GM18505 (cell line): ENCODE results near the gene MPRIP.

Experiments
- ATAC-seq: cut with Tn5 transposase; IDR thresholded peaks from one replicate; pipeline ENCODE4 v1.9.1; 2021; ENCODE audit not compliant: unreplicated experiment
- POLR2A ChIP-seq: IDR thresholded peaks from 4 replicates; pipeline ENCODE4 v1.6.1; 2011; ENCODE audit warnings: borderline replicate concordance; ENCODE audit not compliant: insufficient read depth, insufficient read length; ENCODE audit errors: extremely low read depth

MPRIP gene

DNA sequence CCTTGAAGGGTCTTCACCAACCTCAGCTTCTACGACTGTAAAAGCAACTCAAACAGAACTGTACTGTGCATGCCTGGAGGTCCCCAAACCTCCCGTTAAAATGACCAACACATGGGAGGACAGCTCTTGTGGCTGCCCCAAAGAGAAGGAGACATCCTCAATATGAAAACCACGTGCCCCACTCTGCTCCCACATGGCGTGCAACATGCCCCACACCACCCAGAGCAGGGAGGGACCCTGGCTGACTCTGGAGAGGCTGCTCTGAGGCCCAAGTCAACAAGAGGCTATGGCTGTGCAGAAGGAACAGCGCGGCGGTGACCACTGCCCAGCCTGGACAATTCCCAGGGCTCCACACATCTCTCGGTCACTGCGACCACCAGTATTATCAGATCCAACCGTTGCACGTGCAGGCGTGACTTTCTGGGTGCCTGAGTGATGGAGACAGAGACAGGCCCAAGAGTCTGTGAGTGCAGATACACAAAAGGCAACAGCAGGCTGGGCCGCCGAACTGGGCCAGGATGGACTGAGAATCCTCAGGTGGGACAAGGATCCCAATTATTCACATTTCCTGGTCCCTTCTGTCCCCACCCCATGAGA, 162.5 kb downstream of the MPRIP start:
- ATAC-seq, result no peak
- TF ChIP-seq POLR2A, result no peak

DNA sequence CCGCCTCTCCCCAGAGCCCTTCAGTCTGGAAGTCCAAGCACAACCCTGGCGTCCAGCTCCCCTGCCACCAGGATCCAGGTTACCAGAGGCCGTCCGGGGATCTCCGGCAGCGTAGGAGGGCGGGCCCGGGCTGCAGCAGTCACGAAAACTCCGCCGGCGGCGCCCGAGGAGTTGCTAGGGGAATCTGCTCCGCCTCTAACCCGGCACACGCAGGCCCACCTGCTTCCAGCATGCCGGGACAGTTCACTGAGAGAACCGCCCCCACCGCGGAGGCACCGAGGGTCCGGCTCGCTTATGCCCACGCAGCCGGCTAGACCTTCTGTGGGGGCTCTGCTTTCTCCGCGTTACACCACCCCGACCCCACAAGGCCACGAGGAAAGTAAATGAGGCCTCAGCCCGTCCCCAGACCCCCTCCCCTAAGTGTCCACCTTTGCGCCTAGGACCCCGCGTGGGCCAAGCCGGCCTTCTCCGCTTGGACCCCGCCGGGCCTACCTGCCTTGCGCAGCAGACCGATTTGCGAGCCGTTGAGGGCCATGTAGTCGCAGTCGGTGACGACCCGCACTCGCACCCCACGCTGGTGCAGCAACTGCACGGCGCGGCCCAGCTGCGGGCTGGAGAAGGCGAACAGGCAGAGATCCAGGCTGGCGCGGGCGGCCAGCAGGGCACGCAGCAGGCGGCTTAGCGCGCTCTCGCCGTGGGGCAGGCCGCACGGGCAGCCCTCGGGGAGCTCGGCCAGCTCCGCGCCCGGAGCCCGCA, 163.3 kb downstream of the MPRIP start:
- peak; percentile 23 for TF ChIP-seq POLR2A
- ATAC-seq, result peak; percentile 31

DNA sequence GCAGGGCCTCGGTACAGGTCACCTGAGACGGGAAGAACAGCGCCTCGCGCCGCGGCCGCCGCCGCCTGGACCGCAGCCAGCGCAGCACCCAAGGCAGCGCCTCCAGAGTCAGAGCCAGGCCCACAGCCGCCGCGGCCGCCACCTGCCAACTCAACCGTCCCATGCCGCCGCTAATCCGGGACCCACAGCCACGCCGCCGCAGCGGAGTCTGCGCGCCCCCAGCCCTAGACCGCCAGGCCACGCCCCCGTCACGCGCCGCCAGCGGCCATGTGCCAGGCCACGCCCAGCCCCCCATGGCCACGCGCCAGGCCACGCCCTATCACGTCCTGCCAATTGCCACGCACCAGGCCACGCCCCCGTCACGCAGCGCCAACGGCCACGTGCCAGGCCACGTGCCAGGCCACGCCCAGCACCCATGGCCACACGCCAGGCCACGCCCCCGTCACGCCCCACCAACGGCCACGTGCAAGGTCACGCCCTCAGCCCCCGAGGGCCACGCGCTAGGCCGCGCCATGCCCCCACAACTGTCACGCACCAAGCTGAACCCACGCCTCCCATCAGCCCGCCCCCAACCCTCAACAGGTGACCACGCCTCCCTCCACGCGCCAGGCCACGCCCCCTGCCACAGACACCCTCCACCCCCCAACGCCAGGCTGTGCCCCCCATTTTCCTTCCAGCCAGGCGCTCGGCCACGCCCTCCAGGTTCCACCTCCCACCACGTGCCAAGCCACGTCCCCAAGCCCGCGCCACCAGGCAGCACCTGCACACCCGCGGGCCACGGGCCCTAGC, 164.1 kb downstream of the MPRIP start, which contains the start of gene PLD6:
PLD6 (minus strand) TSS at position 210 of the 789 bp plus-strand sequence; CDS start at position 163, 47 bp downstream.
- TF ChIP-seq POLR2A, result peak; percentile 71
- peak; percentile 71 for ATAC-seq

DNA sequence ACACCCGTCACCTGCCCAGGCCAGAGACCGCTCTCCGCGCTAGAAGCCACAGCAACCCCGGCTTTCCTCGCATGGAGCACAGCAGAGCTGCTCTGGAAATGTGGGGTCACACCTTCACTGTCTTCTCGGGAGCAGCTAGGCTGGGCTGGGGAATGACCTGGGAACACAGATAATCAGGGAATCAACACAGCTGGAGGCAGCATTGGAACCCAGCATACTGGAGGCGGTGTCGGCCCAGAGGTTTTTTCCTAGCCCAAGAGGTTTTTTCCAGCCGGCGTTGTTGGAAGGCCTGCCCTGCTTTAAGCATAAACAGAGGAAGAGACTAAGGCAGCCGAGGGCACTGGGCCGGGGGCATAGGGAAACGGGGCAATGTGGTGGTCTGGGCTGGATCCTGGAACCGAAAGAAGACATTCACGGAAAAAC, 164.7 kb downstream of the MPRIP start:
- ATAC-seq, result no peak
- TF ChIP-seq POLR2A, result no peak

DNA sequence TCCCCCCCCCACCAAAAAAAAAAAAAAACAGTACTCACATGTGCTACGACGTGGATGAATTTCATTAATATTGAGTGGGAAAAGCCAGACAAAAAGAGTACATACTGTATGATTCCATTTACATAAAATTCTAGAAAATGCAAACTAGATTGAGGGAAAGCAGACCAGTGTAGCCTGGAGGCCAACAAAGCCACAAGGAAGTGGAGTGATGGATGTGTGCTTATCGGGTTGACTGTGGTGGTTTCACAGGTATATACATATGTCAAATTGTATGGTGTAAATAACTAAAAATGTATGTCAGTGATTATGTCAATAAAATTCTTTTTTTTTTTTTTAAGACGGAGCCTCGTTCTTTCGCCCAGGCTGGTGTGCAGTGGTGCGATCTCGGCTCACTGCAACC, 165.7 kb downstream of the MPRIP start:
- no peak for ATAC-seq
- no peak for TF ChIP-seq POLR2A

DNA sequence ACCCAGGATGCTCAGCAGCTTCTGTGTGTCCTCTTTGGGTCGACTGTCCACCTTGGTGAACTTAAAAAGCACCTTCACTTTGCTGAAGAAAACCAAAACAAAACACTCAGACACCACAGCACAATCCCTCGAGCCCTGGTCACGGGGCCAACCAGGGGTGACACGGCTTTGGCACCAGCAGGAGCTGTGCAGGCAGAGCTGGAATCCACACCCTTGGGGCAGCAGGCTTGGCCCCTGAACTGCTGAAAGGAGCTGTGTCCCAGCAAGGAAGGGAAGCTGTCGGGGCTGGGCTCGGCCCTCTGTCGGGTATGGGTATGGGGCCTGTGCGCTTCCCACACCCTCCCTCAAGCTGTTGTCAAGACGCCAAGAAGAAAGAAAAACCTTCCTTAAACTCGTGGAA, 171.5 kb downstream of the MPRIP start:
- no peak for ATAC-seq
- no peak for TF ChIP-seq POLR2A

DNA sequence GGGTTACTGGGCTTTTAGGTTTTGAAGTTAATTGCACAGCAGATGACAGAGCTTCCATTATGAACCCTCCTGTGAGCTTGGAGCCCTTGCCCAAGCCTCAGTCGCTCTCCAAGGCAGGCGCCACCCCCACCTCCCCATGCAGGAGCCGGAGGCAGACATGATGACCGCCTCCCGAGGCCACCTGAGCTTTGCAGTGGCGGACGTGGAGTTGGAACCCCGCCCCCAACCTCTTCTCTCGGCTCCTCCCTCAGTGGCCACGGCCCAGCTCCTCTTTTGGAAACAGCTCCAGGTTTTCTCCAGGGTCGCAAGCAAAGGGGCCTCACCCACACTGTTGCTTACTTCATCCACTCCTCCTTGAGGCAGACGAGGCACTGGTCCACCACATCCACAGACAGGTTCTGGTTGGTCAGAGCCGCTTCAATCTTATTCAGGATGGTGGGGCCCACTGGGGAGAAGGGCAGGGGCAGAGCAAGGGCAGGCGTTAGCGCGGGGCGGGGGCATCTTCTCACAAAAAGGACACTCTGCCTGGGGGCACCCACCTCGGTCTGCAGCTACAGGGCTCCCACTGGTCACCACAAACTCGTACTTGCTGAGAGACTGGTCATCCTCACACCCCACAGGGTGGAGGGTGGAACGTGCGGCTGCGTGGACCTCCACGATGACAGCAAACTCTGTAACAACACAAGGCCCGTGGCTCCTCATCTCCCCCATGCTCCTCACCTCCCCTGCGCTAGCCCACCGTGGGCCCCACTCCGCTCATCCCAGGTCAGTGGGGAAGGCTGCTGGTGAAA, 172.6 kb downstream of the MPRIP start:
- TF ChIP-seq POLR2A, result no peak
- ATAC-seq, result no peak

DNA sequence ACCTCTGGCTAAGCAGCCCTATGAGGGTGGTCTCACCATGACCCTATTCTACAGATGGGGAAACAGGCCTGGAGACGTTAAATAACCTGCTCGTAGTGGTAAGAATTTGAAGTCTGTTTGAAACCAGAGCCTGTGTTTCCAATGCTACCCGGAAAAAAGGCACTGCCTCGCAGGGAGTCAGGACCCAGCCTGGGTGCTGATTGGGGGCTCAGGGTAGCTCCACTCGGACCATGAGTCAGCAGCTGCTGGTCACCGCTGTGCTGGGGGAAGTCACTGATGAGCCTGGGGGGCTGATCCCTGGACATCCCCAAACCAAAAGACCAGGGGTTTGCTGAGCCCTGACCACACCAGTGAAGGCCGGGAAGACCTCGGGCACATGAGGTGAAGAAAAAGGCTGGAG, 173.3 kb downstream of the MPRIP start:
- no peak for ATAC-seq
- TF ChIP-seq POLR2A, result no peak

DNA sequence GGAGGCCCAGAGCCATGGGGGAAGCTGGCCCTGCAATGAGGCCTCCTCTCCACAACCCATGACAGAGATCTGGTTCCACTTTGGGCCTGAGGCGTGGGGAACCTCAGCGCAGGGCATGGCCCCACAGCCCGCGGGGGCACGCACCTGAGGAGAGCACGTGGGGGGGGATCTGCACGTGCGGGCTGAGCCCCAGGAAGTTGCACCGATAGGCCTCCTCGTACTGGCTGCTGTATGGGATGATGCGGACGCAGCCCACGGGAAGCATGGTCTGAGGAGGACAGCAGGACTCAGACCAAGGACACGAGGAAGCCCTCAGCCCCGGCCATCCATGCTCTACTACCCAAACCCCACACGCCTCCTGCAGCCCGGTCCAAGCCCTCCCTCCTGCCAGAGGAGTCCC, 174.0 kb downstream of the MPRIP start:
- TF ChIP-seq POLR2A, result no peak
- ATAC-seq, result no peak

DNA sequence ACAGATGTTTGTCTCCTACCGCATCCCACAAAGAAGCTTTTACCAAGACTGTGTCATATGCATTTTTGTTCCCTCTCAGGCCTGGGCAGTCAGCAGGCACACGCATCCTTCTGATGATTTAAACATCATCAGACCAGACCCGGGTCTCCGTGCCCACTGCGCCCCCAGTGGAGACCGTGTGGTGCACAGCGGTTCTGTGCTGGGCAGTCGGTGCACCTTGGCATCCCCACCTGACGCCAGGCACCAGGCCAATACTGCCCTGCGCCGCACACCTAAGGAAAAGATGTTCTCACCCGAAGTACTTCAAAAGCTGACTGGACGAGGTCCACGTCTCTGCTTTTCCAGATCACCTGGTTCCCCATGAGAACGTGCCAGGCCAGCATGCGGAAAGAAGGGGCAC, 174.5 kb downstream of the MPRIP start:
- no peak for TF ChIP-seq POLR2A
- ATAC-seq, result no peak

DNA sequence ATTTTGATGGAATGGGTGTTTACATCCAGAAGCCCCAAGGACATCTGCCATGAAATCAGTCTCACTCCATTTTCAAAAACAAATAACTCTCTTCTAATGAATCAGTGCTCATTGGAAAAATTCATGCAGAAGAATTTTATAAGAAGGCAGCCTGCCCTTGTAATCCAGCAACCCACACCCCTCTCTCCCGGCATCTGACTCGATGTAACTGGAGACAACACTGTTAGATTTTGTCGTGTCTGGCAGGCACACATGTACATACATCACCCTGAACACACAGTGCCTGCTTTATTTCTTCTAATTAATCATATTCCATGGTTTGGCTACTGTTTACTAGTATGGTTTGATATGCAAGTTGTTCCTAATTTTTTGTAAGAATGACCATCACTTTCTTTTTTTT, 175.7 kb downstream of the MPRIP start:
- no peak for TF ChIP-seq POLR2A

DNA sequence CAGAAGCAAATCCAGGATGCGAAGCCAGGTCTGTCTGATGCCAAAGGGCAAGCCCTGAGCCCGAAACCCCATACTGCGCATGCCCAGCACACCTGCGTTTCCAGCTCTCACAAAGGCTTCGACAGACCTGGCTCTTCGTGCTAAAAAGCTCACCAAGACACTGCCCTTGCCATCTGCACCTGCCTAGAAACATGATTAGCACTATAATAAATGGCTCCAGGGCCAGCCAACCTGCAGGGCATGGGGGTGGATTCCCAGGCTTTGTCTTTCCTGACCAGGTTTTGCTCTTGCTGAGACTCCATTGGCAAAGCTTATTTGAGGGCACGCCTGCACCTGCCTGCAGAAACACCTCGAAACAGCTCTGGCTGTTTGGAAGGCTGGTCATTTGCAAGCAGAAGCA, 178.3 kb downstream of the MPRIP start:
- ATAC-seq, result no peak
- TF ChIP-seq POLR2A, result no peak

More for the DNA sequence above, 175.7 kb downstream of the MPRIP start:
- ATAC-seq, result no peak

DNA sequence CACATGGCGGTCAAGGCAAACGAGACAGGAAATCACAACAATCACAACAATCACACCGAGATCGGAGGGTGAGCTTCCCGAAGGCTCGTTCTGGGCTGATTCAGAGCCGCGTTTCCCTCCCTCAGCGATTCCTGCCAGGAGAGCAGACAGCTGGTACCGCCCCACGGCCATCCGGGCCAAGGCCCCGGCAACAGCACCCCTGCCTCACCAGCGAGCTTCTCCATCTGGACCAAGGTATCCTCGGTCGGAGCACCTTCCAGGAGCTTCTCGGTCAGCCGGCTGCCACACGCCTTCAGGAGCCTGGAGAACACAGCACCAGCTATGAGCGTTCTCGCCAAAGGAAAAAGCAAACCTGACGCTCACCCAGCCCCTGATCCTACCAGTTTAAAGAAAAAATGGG, 179.1 kb downstream of the MPRIP start:
- TF ChIP-seq POLR2A, result no peak
- no peak for ATAC-seq
